Panc1 (cell line): ENCODE data around the gene EPHA8.

Source experiments
- POLR2AphosphoS5 ChIP-seq: IDR thresholded peaks from 2 replicates; pipeline ENCODE4 v1.6.1; 2012; ENCODE audit warnings: mild to moderate bottlenecking, low read depth, low read length, moderate library complexity
- REST ChIP-seq, 2 experiments: IDR thresholded peaks; 2 replicates each; pipeline ENCODE4 v1.6.1; 2011 to 2012; ENCODE audit warnings: low read depth in 2 of 2, control low read depth in 1 of 2, low read length in 1 of 2, mild to moderate bottlenecking in 1 of 2, moderate library complexity in 1 of 2; ENCODE audit not compliant: insufficient read depth in 1 of 2
- SIN3A ChIP-seq: IDR thresholded peaks from 2 replicates; pipeline ENCODE4 v1.6.1; 2012; ENCODE audit warnings: low read depth, mild to moderate bottlenecking, low read length, moderate library complexity, borderline replicate concordance; ENCODE audit not compliant: insufficient read depth
- TCF7L2 ChIP-seq: IDR thresholded peaks from 2 replicates; pipeline ENCODE4 v1.6.1; 2011; ENCODE audit warnings: mild to moderate bottlenecking, low read depth, low read length, inconsistent platforms
- TF ChIP-seq, protein P1 (sequence below): fragments of 450-650 bp; IDR thresholded peaks from 2 replicates; pipeline ENCODE4 v1.5.1; 2017; ENCODE audit warnings: mild to moderate bottlenecking

DNA sequence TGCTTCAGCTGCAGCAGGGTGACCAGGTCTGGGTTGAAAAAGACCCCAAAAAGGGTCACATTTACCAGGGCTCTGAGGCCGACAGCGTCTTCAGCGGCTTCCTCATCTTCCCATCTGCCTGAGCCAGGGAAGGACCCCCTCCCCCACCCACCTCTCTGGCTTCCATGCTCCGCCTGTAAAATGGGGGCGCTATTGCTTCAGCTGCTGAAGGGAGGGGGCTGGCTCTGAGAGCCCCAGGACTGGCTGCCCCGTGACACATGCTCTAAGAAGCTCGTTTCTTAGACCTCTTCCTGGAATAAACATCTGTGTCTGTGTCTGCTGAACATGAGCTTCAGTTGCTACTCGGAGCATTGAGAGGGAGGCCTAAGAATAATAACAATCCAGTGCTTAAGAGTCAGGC, 76.0 kb downstream of the EPHA8 start:
- TF ChIP-seq POLR2AphosphoS5 (no peak), TCF7L2 (no peak), REST (IDR thresholded peaks at IDR 0.05; ENCODE audit: insufficient read depth in 1 of 2, low read depth in 2 of 2, low read length in 1 of 2) (no peak), SIN3A (no peak)
- TF ChIP-seq, protein P1, sequence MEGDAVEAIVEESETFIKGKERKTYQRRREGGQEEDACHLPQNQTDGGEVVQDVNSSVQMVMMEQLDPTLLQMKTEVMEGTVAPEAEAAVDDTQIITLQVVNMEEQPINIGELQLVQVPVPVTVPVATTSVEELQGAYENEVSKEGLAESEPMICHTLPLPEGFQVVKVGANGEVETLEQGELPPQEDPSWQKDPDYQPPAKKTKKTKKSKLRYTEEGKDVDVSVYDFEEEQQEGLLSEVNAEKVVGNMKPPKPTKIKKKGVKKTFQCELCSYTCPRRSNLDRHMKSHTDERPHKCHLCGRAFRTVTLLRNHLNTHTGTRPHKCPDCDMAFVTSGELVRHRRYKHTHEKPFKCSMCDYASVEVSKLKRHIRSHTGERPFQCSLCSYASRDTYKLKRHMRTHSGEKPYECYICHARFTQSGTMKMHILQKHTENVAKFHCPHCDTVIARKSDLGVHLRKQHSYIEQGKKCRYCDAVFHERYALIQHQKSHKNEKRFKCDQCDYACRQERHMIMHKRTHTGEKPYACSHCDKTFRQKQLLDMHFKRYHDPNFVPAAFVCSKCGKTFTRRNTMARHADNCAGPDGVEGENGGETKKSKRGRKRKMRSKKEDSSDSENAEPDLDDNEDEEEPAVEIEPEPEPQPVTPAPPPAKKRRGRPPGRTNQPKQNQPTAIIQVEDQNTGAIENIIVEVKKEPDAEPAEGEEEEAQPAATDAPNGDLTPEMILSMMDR: peak; percentile 32; the same call in 1 of the 2 replicates
